HUDEP-2 (cell line): Measurements from ENCODE around the gene SPRR3.

ENCODE experiments used
- DNase-seq, 76 experiments: peaks; one replicate each; lab custom pipeline; 2025; ENCODE audit not compliant: unreplicated experiment in 76 of 76; lab: John Stamatoyannopoulos, UW

The SPRR3 gene, protein sequence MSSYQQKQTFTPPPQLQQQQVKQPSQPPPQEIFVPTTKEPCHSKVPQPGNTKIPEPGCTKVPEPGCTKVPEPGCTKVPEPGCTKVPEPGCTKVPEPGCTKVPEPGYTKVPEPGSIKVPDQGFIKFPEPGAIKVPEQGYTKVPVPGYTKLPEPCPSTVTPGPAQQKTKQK

DNA sequence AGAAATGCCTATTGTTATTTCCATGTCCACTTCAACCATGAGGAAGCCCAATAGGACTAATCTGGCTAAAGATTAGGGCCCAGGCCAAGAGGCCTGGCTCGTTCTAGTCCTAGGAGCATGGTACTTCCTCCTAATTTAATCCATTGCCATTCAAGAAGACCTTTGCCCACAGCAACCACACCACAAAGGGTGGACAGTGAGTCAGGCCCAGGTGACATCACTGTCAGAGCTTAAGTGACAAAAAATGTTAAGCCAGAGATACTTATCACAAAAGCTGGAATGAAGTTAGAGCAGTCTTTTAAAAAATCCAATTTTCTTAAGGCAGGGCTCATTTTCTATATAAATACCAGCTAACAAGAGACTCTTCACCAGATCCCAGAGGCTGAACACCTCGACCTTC lies at the start of gene SPRR3:
Gene SPRR3, plus strand, starts transcription at position 368 of the 400 bp plus-strand sequence. CDS start 1,272 bp downstream, outside the sequence.
- DNase-seq, result peak in 2 of 76 experiments; percentile 0 to 8

DNA sequence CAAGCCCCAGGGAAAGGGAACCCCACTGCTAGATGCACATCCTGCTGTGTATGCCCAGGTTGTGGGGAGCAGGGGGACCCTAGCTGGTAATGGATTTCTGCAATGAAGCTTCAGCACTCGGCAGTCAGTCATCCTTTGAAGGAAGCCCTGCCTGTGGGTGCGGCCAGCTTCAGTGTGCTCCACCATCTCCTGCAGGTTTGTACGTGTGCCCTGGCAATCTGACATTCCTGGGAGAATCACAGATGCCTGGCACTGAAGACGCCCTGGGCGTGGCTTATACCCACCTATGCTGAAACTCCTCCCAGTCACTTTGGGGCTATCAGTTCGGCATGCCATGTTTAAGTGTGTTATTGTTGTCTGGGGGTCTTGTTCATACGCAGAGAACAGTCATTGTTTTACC lies 47.8 kb upstream of the SPRR3 start:
- no peak for DNase-seq

DNA sequence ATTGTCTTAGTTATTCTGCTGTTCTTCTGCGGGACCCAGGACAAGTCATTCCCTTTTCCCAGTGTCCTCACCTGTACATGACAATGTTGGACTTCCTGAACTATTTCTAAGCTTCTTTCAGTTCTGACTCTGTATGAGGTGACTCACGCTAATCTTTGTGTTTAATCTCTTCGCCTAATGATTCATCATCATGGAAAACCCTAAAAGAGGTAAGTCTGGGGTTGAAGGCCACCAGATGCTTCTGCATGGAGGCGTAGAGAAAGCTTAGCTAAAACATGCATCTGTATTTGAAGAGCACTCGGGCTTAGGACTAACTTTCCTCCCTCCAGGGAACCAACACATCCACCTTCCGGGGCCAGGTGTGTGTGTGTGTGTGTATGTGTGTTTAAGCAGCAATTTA lies 47.1 kb upstream of the SPRR3 start:
- DNase-seq, result no peak

DNA sequence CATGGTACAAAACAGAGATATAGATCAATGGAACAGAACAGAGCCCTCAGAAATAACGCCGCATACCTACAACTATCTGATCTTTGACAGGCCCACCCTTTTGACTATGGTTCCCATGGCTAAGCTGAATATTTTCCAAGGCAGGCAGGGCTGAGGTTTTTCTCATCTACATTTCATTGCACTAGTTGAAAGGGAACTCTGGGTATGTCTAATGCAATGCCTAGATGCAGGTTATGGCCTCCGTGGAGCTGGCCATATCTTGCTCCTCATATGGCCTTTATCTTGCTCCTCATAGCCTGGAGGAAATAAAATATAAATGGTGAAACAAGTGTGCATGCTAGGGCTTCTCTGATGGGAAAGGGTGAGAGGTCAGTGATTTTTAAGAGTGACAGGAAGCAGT lies 44.0 kb upstream of the SPRR3 start:
- no peak for DNase-seq

DNA sequence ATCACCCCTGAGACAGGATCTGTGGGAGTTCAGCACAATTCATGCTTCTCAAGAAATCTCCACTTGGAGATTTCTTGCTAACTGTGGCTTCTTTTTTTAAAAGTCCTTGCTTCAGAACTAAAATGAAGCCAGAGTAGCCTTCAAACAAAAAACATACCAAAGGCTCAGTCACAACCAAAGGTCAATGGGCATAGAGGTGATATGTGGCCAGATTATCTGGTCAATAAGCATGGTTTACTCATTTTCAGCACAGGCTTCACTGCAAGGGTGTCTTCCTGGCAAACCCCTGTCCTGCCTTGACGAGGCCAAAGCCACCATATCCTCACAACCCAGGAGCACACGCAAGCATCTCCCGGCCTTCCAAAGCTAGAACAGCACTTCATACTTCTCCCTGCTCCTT lies 42.3 kb upstream of the SPRR3 start:
- no peak for DNase-seq

DNA sequence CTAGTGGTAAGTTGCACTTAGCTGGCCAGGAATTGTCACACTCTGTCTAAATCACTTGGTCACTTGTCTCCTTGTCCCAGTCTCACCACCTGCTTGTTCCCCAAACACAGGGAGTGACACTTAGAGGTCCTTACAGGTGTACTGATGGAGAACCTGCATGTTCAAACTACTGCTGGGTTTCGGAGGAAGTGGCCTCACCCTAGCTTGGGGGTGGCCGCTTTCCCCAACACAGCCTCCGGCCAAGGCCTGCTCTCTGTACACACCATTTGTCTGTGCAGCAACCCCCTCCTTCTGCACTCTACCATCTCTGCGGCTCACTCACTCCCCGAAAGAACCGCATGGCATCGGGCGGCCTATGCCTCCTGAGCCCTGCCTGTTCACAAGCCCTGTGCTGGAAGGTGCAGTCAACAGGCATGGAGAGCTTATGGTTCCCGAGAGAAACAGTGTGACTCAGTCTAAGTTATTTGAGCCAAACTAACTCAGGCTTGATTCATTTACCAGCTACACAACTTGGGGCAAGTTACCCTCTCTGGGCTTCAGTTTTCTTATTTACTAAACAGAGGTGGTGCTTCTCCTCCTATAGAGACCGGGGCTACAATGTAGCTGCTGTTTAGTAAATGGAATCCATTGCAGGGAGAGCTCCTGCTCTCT lies 41.6 kb upstream of the SPRR3 start:
- no peak for DNase-seq

DNA sequence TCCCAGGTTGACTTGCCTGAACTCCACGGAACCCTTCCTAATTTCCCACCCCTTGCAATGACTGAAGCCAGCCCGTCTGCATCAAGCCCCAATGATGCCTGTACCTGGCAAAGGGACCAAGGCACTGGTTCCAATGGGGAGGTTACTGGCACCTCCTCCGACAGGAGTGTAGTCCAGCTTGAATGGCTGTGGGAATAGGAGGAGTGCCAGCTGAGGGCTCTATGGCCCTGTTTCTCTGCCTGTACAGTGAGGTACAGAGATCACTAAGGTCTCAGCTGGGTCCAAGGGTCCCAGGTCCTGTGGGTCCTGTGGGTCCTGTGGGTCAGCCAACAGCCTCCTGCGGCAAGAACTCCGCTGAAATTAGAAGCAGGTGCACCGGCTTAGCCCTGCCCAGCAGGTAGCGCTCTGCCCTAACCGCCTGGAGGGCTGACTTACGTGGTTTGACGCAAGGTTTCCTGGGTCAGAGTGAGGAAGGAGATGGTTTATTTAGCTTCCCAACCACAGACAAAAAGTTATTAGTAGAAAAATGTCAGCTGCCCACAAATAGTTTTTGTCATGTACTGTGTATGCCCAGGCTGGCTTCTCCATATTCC lies 41.0 kb upstream of the SPRR3 start:
- DNase-seq, result peak in 1 of 76 experiments; percentile 1

DNA sequence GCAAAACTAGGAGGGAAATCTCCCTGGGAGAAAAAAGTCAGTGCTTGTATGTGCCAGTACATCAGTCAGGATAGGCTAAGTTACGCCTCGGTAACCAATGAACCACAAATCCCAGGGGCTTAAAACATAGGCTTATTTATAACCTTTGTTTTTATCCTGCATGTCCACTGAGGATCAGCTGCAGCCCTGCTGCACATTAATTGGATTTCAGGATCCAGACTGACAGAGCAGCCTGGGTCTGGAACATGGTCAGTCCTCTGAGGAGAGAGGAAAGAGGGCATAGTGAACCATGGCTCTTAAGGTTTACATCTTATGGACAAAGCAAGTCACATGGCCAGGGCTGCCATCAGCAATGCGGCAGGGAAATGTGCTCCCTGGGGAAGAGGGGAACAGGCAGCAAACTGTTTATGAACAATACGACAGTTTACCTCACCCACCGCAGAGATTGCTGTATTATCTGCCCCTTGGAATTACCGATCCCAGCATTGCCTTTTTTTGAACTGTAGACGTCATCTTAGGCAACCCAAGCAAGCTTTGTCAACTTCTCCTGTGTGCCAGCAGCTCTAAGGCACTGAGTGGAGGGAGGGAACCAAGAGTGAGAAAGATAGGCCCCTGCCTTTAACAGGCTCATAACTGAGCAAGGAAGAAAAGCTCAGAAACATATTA lies 40.2 kb upstream of the SPRR3 start:
- no peak for DNase-seq

DNA sequence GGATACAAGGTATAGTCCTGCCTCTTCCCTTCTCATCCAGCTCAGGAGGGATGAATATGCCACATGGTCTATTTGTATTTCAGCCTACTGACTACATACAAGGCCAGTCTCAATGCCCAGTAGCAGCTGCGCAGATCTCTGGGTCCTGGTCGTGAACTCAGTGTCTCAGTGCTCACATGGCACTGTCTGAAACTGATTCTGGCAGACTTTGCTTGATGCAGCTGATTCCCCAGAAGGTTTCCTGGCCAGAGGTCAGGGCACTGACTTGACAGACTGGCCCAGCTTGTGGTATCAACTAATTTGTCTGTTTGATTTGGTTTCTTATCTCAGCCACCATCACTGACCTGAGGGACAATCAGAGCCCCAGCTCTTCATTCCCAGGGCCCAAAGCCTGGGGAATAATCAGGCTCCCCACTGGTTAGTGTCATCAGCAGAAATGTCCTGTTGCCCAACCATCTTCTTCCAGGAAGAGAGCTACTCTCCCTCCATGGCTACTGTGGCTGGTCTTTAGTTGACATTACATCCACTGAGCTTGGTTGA lies 38.6 kb upstream of the SPRR3 start:
- no peak for DNase-seq

DNA sequence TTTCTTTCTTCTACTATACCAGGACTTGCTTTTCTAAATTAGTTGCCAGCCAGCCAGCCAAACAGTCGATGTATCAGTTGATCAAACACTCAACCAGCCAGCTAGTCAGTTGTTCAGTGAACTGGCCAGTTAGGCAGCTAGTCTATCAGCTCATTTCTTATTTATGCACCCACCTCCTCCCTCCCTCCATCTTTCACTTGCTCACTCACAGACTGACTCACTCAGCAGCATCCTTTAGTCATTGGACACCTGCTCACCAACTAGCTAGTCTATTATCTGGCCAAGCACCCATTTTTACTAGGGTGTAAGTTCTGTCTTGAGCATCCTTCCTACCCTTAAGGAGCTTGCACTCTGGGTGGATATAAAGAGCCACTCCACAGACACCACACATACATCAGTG lies 37.0 kb upstream of the SPRR3 start:
- no peak for DNase-seq

DNA sequence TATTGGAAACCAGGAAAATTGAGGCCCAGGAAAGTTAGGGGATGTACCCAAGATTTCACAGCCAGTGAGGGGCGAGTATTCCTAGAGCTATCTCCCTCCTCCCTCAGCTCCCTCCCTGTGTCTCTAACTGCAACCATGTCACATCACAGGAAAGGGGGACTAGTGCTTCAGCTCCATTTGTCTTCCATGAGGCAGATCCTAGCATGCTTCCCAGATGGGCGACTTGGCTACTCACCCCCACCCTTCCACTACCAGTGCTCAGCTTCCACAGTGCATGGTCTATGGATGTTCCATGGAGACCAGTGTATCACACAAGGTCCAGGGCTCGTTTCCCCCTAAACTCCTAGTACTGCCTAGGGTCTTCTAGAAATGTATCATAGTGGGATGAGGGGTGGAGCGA lies 35.7 kb upstream of the SPRR3 start:
- no peak for DNase-seq

DNA sequence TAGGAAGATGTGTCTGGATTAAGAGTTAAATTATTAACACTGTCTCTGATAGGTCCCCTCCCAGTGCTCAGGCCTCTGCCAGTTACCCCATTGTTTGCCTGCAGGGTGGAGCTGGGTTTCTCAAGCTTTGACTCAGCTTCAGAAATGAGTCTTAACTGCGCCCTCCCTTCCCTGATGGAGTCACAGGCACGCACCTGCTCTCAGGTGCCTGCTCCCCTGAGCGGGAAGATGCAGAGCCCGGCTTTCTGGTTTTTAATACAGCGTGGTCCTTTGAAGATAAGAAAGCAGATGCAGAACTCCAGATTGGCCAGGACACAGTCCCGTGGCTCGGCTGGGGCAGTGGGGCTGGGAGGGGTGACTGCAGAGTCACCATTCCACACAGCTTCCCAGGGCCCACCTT lies 34.3 kb upstream of the SPRR3 start:
- DNase-seq, result no peak

DNA sequence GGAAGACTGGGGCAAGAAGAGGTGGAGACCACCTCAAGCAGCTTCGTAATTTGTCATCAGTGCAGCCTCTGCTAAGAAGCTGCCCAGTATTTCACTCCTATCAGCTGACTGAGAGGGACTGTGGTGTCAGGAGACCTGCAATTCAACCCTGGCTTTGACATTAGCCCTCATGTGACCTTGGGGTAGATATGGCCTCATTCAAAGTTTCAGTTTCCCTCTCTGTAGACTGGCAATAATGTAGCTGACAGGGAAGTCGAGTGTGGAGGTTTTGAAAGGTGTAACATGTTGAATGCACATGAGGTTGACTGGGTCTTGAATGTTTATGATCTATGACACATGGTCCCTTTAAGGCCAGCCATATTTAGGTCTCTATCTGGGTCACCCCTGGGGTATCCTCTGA lies 33.3 kb upstream of the SPRR3 start:
- DNase-seq, result no peak

DNA sequence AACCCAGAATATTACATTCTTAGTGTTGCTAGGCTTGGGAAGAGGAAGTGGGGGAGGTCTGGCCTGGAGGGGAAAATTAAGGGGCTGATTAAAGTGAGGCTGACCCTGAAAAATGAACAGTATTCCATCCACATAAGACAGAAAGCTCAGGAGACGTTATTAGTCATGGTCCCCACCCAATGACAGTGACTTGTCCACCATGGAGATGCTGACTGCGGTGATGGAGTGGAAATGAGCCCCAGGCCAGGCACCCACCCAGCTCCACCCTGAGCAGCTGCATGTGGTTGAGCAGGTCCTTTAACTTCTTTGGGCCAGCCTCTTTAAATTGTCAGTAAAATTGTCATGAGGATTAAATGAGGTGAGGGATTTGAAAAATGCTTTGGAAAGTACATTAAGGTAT lies 32.5 kb upstream of the SPRR3 start:
- no peak for DNase-seq

DNA sequence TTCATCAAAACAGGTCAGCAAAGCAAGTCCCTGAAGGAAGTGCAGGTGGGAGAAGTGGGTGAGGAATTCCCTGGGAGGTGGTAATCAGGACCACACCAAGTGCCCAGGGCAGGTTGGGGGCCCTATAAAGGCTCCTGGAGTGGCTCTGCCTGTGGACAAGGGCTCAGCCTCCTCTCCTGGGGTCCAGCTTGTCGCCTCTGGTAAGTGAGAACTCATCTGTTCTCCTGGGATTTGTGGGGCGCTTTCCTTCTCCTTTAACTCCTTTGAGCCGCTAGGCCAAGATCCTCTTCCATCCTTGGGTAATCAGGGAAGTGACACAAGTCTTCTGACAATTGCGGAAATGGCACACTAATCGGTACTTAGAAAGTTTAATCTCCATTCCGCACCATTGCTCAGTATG lies 31.1 kb upstream of the SPRR3 start, which contains the start of gene SPRR4:
Gene SPRR4, plus strand, starts transcription at position 154 of the 400 bp plus-strand sequence. CDS start 1,243 bp downstream, outside the sequence.
- DNase-seq, result no peak

DNA sequence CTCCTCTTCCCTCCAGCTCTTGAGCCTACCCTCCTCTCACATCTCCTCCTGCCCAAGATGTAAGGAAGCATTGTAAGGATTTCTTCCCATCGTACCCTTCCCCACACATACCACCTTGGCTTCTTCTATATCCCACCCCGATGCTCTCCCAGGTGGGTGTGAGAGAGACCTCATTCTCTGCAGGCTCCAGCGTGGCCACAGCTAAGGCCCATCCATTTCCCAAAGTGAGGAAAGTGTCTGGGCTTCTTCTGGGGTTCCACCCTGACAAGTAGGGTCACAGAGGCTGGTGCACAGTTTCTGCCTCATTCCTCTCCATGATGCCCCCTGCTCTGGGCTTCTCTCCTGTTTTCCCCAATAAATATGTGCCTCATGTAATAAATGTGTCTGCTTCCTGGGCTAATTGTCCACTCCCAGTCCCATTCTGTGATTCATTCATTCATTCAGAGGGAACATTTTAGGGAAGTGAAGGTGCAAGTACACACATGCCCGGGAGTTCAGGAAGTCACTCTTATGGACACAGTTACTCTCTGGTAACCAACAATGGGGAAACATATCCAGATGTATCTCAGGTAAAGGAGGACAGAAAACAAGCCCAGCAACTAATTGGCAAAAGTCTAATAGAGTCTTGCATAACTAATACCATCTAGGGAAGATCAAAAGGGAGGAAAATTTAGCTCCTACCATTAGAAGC lies 29.2 kb upstream of the SPRR3 start:
- DNase-seq, result no peak

DNA sequence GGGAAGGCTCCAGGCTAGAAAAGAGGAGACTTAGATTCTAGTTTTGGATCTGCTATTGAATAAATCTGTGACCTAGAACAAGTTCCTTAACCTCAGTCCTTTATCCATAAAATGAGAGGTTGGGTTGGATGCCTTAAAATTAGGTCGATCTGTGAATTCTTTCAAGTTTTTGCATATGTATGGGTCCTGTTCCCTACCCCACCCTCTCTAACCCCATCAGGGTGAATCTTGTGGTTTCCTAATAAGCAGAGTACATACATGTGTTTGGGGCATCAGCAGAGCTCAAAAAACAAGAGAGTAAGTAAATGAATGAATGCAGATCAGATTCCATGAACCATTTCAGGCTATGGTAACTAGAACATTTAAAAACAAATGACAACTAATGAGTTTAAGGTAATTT lies 24.9 kb upstream of the SPRR3 start:
- no peak for DNase-seq

DNA sequence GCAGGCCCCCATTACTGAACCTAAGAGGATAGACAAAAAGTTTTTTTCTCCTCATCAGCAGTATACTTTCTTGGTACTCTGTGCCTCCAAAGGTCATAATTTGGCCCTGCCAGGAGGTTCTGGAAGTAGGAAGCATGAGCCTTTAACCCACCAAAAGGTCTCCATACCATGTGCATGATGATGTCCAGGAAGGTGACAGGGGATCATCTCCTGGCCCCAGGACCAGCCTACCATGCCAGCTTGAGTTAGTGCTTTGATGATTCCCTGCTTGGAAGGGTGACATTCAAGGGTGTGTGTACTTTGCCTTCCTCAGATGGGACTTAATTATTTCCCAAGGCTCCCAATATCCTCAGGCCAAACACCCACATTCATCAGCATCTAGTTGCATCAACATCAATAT lies 23.9 kb upstream of the SPRR3 start:
- no peak for DNase-seq

DNA sequence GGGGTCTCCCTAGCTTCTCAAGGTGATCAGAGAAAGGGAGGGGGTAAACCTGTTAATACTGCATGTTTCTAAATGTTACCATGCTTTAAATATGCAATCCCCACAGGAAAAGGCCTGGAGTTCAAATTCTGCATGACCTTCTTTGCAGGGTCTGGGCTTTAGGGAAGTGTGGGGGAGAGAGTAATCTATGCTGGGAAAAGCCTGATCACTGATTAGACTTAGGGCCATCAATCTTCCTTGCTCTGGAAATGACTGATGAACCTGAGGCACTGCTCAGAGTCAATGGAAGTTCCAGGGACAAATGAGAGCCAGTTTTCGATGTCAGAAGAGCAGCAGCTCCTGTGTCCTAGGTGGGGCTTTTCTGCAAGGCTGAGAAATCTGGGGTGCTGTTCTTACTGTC lies 20.9 kb upstream of the SPRR3 start:
- no peak for DNase-seq

DNA sequence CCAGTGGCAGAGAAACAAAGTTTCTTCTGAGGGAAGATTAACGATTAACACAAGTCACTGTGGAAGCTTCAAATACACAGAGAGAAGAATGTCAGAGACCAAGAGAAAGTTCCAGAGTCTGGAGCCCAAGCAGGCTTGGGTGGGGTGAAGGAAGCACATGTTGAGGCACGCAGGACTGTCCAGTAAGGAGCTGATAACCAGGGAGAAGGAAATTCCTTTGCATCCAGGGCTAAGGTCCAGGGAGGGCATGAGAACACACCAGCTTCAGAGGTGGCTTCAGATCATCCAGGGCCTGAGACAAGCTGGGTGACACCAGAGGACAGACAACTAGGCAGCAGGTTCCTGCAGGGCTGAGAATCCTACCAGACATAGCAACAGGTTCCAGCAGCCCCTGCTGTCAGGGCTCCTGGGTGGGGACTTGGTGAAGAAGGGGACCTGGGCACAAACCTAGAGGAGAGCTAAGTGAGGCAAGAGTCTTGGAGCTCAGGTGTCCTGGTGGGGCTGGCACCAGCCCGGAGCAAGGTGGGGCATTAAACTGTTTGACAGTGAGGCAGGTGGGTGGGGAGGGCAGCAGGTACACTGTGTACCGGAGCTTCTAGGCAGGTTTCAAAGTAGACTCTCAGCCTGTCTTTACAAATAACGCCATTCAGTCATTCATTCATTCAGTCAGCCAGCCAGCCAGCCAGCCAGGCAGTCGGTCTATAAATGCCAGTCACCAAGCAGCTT lies 20.2 kb upstream of the SPRR3 start:
- DNase-seq, result no peak
